GM19043 (cell line): ENCODE results near the gene SLAMF8.

Source experiments
- ATAC-seq: cut with Tn5 transposase; IDR thresholded peaks from one replicate; pipeline ENCODE4 v1.9.1; 2021; ENCODE audit warnings: low read depth; ENCODE audit not compliant: unreplicated experiment

The SLAMF8 gene

GRCh38 chr1:159826441-159827101 lies at the start of gene SLAMF8:
TSS of gene SLAMF8 (plus strand) at chr1:159826873. CDS start at chr1:159826899, 26 bp downstream.
- no peak for ATAC-seq

- ATAC-seq, result no peak
Observed at GRCh38 chr1:159778266-159778665, 48.4 kb upstream of the SLAMF8 start.

GRCh38 chr1:159779403-159779851 lies 47.2 kb upstream of the SLAMF8 start:
- no peak for ATAC-seq

- ATAC-seq, result peak; percentile 97
Observed at GRCh38 chr1:159780583-159781582, 45.8 kb upstream of the SLAMF8 start, which contains the start of gene DUSP23. TSS of gene DUSP23 (plus strand) at chr1:159780962. CDS start at chr1:159781101, 139 bp downstream.

- ATAC-seq, result no peak
Observed at GRCh38 chr1:159781992-159782391, 44.7 kb upstream of the SLAMF8 start.

- no peak for ATAC-seq
Observed at GRCh38 chr1:159783724-159784123, 42.9 kb upstream of the SLAMF8 start.

GRCh38 chr1:159786465-159786864 lies 40.2 kb upstream of the SLAMF8 start:
- ATAC-seq, result no peak

GRCh38 chr1:159786966-159787365 lies 39.7 kb upstream of the SLAMF8 start:
- ATAC-seq, result no peak

- ATAC-seq, result no peak
Observed at GRCh38 chr1:159790237-159790917, 36.3 kb upstream of the SLAMF8 start.

- no peak for ATAC-seq
Observed at GRCh38 chr1:159791031-159791430, 35.6 kb upstream of the SLAMF8 start.

- no peak for ATAC-seq
Observed at GRCh38 chr1:159791461-159791860, 35.2 kb upstream of the SLAMF8 start.

GRCh38 chr1:159795534-159795933 lies 31.1 kb upstream of the SLAMF8 start:
- no peak for ATAC-seq

GRCh38 chr1:159798893-159799292 lies 27.8 kb upstream of the SLAMF8 start:
- no peak for ATAC-seq

- no peak for ATAC-seq
Observed at GRCh38 chr1:159799446-159799985, 27.2 kb upstream of the SLAMF8 start.

- ATAC-seq, result no peak
Observed at GRCh38 chr1:159800177-159800930, 26.3 kb upstream of the SLAMF8 start.

GRCh38 chr1:159802111-159802510 lies 24.6 kb upstream of the SLAMF8 start, which contains the start of gene FCRL6:
TSS of gene FCRL6 (plus strand) at chr1:159802360. CDS start at chr1:159802425, 65 bp downstream.
- no peak for ATAC-seq

- ATAC-seq, result no peak
Observed at GRCh38 chr1:159803956-159804689, 22.6 kb upstream of the SLAMF8 start.

- ATAC-seq, result no peak
Observed at GRCh38 chr1:159804924-159805323, 21.7 kb upstream of the SLAMF8 start.

- ATAC-seq, result no peak
Observed at GRCh38 chr1:159815926-159816325, 10.7 kb upstream of the SLAMF8 start.
